Suprapubic skin (tissue), 4 donors: Measurements from ENCODE around the gene NEK4.

Source experiments
- CTCF ChIP-seq, 2 donors: fragments of 200-600 bp in 1 of 2; fragments of 450-650 bp in 1 of 2; sonication (generic) in 1 of 2; IDR thresholded peaks; one replicate each; pipeline ENCODE4 v1.5.1; 2016 to 2019; ENCODE audit warnings: antibody characterized with exemption in 2 of 2, mild to moderate bottlenecking in 1 of 2, moderate library complexity in 1 of 2
- EP300 ChIP-seq: sonication (generic); formaldehyde crosslinking; IDR thresholded peaks from one replicate; pipeline ENCODE4 v1.6.1; 2017; ENCODE audit warnings: antibody characterized with exemption
- POLR2A ChIP-seq, 2 donors: fragments of 450-650 bp; IDR thresholded peaks; one replicate each; pipeline ENCODE4 v1.6.1; 2017; ENCODE audit warnings: antibody characterized with exemption in 2 of 2, mild to moderate bottlenecking in 2 of 2, moderate library complexity in 2 of 2
- POLR2AphosphoS5 ChIP-seq, 3 donors: sonication (generic); formaldehyde crosslinking; IDR thresholded peaks; one replicate each; pipeline ENCODE4 v1.6.1; 2017; ENCODE audit warnings: antibody characterized with exemption in 3 of 3

GRCh38 chr3:52679811-52680210, 90.9 kb downstream of the NEK4 start:
- TF ChIP-seq CTCF (IDR thresholded peaks at IDR 0.05) (no peak), EP300 (no peak), POLR2AphosphoS5 (IDR thresholded peaks at IDR 0.05) (no peak), POLR2A (IDR thresholded peaks at IDR 0.05) (no peak)
